Measurements from ENCODE around the gene NCKAP5.

NCKAP5 gene

DNA sequence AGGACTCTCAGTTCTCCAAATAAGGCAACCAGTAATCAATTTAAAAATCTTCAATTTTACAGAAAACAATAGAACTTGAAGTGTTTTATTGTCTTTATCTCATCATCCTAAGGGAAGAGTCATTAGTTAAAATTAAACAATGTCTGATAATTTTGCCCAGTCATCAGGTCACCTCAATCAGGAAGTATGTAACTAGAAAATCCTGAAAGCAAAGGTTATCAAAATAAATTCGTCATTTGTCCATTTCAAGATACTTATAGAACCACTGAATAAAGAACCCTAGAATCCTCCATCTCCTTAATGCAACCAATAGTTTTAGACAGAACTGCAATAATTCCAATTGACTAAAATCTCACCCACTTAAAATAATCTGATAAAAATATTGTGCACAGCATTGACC is 115.2 kb downstream of the NCKAP5 start:
- no peak overlapping the region for H3K4me3 ChIP-seq (ENCODE audit: low read depth, low read length)
- ChIA-PET CTCF (no interaction called here), POLR2A (no interaction called here)
- no peak for DNase-seq (ENCODE audit: low read depth, low spot score)
- TF ChIP-seq, protein P1, sequence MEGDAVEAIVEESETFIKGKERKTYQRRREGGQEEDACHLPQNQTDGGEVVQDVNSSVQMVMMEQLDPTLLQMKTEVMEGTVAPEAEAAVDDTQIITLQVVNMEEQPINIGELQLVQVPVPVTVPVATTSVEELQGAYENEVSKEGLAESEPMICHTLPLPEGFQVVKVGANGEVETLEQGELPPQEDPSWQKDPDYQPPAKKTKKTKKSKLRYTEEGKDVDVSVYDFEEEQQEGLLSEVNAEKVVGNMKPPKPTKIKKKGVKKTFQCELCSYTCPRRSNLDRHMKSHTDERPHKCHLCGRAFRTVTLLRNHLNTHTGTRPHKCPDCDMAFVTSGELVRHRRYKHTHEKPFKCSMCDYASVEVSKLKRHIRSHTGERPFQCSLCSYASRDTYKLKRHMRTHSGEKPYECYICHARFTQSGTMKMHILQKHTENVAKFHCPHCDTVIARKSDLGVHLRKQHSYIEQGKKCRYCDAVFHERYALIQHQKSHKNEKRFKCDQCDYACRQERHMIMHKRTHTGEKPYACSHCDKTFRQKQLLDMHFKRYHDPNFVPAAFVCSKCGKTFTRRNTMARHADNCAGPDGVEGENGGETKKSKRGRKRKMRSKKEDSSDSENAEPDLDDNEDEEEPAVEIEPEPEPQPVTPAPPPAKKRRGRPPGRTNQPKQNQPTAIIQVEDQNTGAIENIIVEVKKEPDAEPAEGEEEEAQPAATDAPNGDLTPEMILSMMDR (IDR thresholded peaks at IDR 0.05; ENCODE audit: insufficient read depth, low read length, missing control alignments): no peak

DNA sequence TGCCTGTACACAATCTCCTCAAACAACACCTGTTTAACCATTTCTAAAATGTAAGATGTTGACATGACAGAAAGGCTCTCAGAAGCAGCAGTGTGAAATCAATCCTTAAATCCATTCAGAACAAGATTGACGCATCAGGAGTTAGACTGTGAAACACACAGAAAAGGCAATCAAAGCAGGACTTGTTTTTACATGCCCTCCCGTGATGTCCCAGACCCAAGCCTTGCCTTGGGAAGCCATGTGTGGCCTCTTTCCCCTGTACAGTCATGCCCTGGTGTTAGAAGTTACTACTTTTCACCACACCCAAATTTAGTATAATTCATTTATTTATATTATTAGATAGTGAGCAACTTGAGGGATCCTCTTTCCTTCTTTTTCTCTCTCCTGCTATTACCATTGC is 115.7 kb downstream of the NCKAP5 start:
- ChIA-PET POLR2A (no interaction called here), CTCF (no interaction called here)
- H3K4me3 ChIP-seq (ENCODE audit: low read depth, low read length): no peak overlapping the region
- TF ChIP-seq, protein P1 (IDR thresholded peaks at IDR 0.05; ENCODE audit: insufficient read depth, low read length, missing control alignments): no peak
- no peak for DNase-seq (ENCODE audit: low read depth, low spot score)

DNA sequence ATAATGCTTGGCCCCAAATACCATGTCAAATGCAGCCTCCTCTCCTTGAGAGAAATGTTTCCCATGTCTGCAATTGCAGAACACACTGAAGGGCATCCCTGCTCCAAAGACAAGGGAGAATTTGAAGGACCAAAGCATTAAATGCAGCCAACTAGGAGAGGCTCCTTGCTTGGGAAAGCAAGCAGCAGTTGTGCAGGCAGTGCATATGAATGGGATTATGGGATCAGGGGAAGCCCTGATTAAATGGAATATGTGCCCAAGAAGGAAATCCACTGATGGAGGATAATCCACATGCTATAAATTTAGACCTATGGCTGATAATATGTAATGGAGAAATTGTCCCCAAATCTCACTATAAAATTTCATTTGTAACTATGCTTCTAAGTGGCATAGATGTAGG is 116.1 kb downstream of the NCKAP5 start:
- CTCF ChIA-PET: no interaction called here
- DNase-seq (ENCODE audit: low read depth, low spot score): no peak
- POLR2A ChIA-PET: no interaction called here
- TF ChIP-seq, protein P1 (IDR thresholded peaks at IDR 0.05; ENCODE audit: insufficient read depth, low read length, missing control alignments): no peak
- no peak overlapping the region for H3K4me3 ChIP-seq (ENCODE audit: low read depth, low read length)

DNA sequence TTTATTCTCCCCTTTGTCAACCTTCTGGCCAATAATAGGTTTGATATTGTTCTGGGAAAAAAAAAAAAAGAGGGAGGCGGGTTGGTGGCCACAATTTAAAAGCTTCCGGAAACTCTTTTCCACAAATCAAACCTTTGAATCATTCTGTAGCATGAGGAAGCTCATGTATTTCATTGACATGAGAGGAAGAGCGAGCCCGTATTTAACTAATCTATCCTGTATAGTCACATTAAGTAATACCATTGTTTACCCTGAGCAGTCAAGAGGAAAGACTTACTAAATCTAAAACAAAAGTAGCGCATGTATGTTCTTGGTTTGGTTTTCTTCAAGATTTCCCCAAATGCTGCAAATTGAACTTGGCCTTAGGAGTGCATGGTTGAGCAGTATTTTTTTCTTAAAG is 120.1 kb downstream of the NCKAP5 start:
- no peak for DNase-seq (ENCODE audit: low read depth, low spot score)
- CTCF ChIA-PET: no interaction called here
- H3K4me3 ChIP-seq (ENCODE audit: low read depth, low read length): no peak overlapping the region
- TF ChIP-seq, protein P1 (IDR thresholded peaks at IDR 0.05; ENCODE audit: insufficient read depth, low read length, missing control alignments): no peak
- POLR2A ChIA-PET: no interaction called here

DNA sequence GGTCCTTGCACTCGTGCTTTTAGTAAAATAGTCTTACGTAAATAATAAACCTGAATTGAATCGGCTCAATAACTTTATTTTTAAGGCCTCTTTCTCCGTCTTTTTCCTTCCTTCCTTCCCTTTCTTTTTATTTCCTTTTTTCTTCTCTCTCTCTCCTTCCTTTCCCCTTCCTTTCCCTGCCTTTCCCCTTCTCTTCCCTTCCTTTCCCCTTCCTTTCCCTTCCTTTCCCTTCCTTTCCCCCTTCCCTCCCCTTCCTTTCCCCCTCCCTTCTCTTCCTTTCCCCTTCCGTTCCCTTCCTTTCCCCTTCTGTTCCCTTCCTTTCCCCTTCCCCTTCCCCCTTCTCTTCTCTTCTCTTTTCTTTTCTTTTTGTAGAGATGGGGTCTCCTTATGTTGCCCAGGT is 121.0 kb downstream of the NCKAP5 start:
- TF ChIP-seq, protein P1 (IDR thresholded peaks at IDR 0.05; ENCODE audit: insufficient read depth, low read length, missing control alignments): no peak
- no peak for DNase-seq (ENCODE audit: low read depth, low spot score)
- POLR2A ChIA-PET: no interaction called here
- CTCF ChIA-PET: no interaction called here
- no peak overlapping the region for H3K4me3 ChIP-seq (ENCODE audit: low read depth, low read length)

DNA sequence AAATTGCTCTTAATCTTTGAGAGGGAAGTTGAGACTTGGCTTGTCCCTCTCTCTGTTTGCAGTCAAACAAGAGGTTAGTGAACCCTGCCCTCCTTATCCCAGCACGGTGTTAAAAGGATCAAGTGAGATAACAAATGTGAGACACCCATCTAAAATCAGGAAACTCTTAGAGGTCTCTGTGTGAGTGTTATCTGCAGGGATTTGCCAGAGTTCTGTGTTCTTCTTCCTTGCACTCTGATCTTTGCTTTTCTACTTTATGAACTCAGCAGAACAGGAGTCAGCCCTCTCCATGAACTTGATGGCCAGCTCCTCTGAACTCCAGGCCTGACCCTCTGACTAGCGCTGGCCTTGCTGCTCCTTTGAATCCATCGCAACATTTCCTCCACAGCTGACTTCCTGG is 123.8 kb downstream of the NCKAP5 start:
- CTCF ChIA-PET: interaction anchor here (0.8 kb wide), 1 partner anchor 66 kb away, joined by 3 read pairs; no protein-coding TSS in a partner anchor
- H3K4me3 ChIP-seq (ENCODE audit: low read depth, low read length): no peak overlapping the region
- DNase-seq (ENCODE audit: low read depth, low spot score): no peak
- POLR2A ChIA-PET: no interaction called here
- TF ChIP-seq, protein P1 (IDR thresholded peaks at IDR 0.05; ENCODE audit: insufficient read depth, low read length, missing control alignments): no peak

All from AG04449 (cell line).